OCI-LY7 (cell line): Measurements from ENCODE around the gene CUBN. TPM values are rescaled to one million over a fixed set of nuclear protein-coding genes. Genes with fewer than 3 reads are reported as not detected.
"Not testable (repeated sequence)": the region's sequence is repeated elsewhere in the genome, so short reads cannot be mapped to it uniquely, and the experiment has no call there.

ENCODE experiments used
- BruUV-seq: library from RNA; stranded (reverse); fragments of 400-500 nt; replicated peaks from 2 replicates; lab custom pipeline; 2021; lab: Mats Ljungman, UMichigan
- CTCF ChIA-PET: fragments of 300-600 bp; sonication (Branson Sonifier 250); formaldehyde crosslinking; loops from one replicate; lab custom pipeline; 2022; ENCODE audit warnings: antibody characterized with exemption; ENCODE audit not compliant: unreplicated experiment; lab: Charles Lee
- POLR2A ChIA-PET: fragments of 300-600 bp; sonication (Branson Sonifier 250); formaldehyde crosslinking; loops from one replicate; lab custom pipeline; 2022; ENCODE audit warnings: antibody characterized with exemption; lab: Charles Lee
- DNase-seq: peaks from one replicate; pipeline ENCODE4 v3.0.0-alpha.2; 2015; ENCODE audit warnings: low spot score
- H2AFZ ChIP-seq: fragments of 200-600 bp; sonication (generic), shearing (Covaris generic); 2 replicates; pipeline ENCODE4 v1.6.1; 2014; ENCODE audit warnings: mild to moderate bottlenecking, antibody characterized with exemption, low read length, moderate library complexity
- H3K27ac ChIP-seq: fragments of 200-600 bp; sonication (generic); 2 replicates; pipeline ENCODE4 v1.5.1; 2014; ENCODE audit warnings: mixed run types, low read depth, mild to moderate bottlenecking, moderate library complexity, low read length, inconsistent platforms; ENCODE audit not compliant: poor library complexity, severe bottlenecking
- H3K36me3 ChIP-seq: fragments of 200-600 bp; sonication (generic); 2 replicates; pipeline ENCODE4 v1.6.1; 2014; ENCODE audit warnings: mild to moderate bottlenecking, antibody characterized with exemption, low read length, moderate library complexity, mixed read lengths; ENCODE audit not compliant: insufficient read depth
- H3K4me1 ChIP-seq: fragments of 200-600 bp; sonication (generic); 2 replicates; pipeline ENCODE4 v1.5.1; 2014; ENCODE audit warnings: mild to moderate bottlenecking, low read length; ENCODE audit not compliant: insufficient read depth, poor library complexity, severe bottlenecking
- H3K4me2 ChIP-seq: fragments of 200-600 bp; sonication (generic); 2 replicates; pipeline ENCODE4 v1.6.1; 2014; ENCODE audit warnings: mild to moderate bottlenecking, low read length
- H3K4me3 ChIP-seq: fragments of 200-600 bp; sonication (generic); 2 replicates; pipeline ENCODE4 v1.5.1; 2014; ENCODE audit warnings: mild to moderate bottlenecking, low read depth, low read length; ENCODE audit not compliant: poor library complexity, severe bottlenecking
- H3K79me2 ChIP-seq: fragments of 200-600 bp; sonication (generic); 2 replicates; pipeline ENCODE4 v1.6.1; 2016; ENCODE audit warnings: low read depth, mild to moderate bottlenecking, low read length, moderate library complexity, mixed read lengths; ENCODE audit not compliant: insufficient read depth
- H3K9me2 ChIP-seq: fragments of 200-600 bp; sonication (generic); 2 replicates; pipeline ENCODE4 v1.6.1; 2016; ENCODE audit warnings: mild to moderate bottlenecking, low read length, mixed read lengths; ENCODE audit not compliant: insufficient read depth
- H3K9me3 ChIP-seq: fragments of 200-600 bp; sonication (generic); 2 replicates; pipeline ENCODE4 v1.6.1; 2014; ENCODE audit warnings: mild to moderate bottlenecking, mixed run types, low read length, mixed read lengths
- H4K20me1 ChIP-seq: fragments of 200-600 bp; sonication (generic); 2 replicates; pipeline ENCODE4 v1.6.1; 2014; ENCODE audit warnings: mild to moderate bottlenecking, antibody characterized with exemption, low read length, moderate library complexity, mixed read lengths; ENCODE audit not compliant: insufficient read depth
- CTCF ChIP-seq: fragments of 200-600 bp; sonication (generic); conservative IDR thresholded peaks from 2 replicates; pipeline ENCODE4 v1.5.1; 2014; ENCODE audit warnings: mild to moderate bottlenecking, antibody characterized with exemption, low read length, moderate library complexity, mixed read lengths
- EZH2phosphoT487 ChIP-seq: fragments of 200-600 bp; sonication (generic); IDR thresholded peaks from 2 replicates; pipeline ENCODE4 v1.6.1; 2018; ENCODE audit warnings: low read depth, borderline replicate concordance, mild to moderate bottlenecking, mixed run types, antibody characterized with exemption, low read length, moderate library complexity, mixed read lengths
- intact Hi-C: fragments of 100-400 bp; cut with micrococcal nuclease; formaldehyde crosslinking; loops from one replicate; pipeline ENCODE4 v1.10.0; 2022; ENCODE audit not compliant: unreplicated experiment
- total RNA-seq, 2 experiments: library from RNA; depleted of rRNA in 1 of 2; stranded (reverse); fragments of >200 nt in 1 of 2; shearing (Covaris generic) in 1 of 2; gene quantifications; 2 replicates each; pipeline ENCODE4 v1.2.3, GENCODE V29; 2014 to 2022

Gene CUBN
- total RNA-seq, 2 experiments from 2014 or later, result 0.13 to 0.25 TPM

DNA sequence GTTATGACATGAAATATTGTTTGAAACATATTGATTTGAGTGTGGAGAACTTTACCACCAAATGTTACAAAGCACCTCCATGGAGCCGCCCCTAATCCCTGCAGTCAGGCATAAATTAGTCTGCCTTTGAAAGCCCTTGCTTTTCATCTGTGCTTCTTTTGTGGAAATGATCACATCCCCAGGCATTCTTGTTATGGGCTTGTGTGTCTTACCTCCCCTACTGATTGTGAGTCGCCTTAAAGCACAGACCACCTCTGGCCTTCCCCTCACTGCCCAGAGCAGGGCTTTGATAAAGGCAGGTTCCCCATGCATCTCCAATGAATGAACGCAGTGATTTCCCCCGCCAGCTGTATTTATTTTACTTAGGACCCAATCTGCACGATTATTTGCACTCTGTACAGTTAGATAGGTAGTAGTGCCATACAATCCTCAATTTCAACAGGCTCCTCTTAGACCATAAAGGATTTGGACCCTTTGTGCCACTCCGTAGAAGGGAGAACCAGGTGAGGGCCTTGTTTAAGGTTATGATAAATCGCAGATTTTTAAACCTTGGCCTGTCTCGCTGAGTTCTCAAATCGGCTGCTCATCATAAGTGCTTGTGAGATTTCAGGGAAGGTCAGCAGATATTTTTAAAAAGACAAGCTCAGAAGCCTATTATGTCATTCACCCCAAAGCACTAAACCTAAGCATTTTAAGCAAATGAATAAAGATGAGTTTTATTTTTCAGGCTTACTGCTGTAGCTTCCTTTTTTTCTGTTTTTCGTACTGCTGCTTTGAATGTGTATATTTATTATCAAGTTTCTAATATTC is 107.8 kb downstream of the CUBN start:
- DNase-seq, result no peak
- no peak overlapping the region for H3K4me2 ChIP-seq
- intact Hi-C loops, result no loop called here
- no peak overlapping the region for H3K4me3 ChIP-seq
- H3K9me3 ChIP-seq, result no peaks in the 10 kb centered on the region
- no peaks in the 10 kb centered on the region for H3K4me1 ChIP-seq
- no peak overlapping the region for H2AFZ ChIP-seq
- no TSS peak for BruUV-seq
- POLR2A ChIA-PET, result interaction anchor here (0.6 kb wide), 1 partner anchor 84 kb away, joined by 3 read pairs; no protein-coding TSS in a partner anchor
- H3K9me2 ChIP-seq, result no peaks in the 10 kb centered on the region
- H3K27ac ChIP-seq, result no peak overlapping the region
- no peaks in the 10 kb centered on the region for H3K36me3 ChIP-seq
- no peaks in the 10 kb centered on the region for H3K79me2 ChIP-seq
- no peaks in the 10 kb centered on the region for H4K20me1 ChIP-seq
- CTCF ChIA-PET, result no interaction called here
- TF ChIP-seq EZH2phosphoT487 (no peak), CTCF (no peak)

DNA sequence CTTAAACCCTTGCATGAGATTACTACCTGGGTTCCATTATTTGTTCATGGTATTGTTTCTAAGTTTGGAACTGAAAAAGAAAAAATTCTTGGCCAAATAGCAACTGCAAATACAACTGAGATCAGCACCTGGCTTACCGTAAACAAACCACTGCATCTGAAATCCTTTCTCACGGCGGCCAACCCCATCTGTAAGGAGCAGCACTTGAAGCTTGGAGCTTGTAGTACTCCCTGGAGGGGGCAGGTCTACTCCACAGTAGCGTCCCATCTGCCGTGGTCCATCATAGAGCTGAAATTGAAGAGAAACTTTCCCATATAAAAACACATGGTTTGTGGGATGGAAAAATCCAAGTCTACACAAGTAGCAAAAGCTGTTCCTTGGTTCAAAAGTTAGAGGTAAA is 109.9 kb downstream of the CUBN start:
- H3K79me2 ChIP-seq, result no peaks in the 10 kb centered on the region
- H3K9me3 ChIP-seq, result no peaks in the 10 kb centered on the region
- no peak overlapping the region for H3K4me3 ChIP-seq
- H3K27ac ChIP-seq, result no peak overlapping the region
- no peak overlapping the region for H2AFZ ChIP-seq
- POLR2A ChIA-PET, result no interaction called here
- CTCF ChIA-PET, result no interaction called here
- no peaks in the 10 kb centered on the region for H3K36me3 ChIP-seq
- no peak overlapping the region for H3K4me2 ChIP-seq
- H3K4me1 ChIP-seq, result no peaks in the 10 kb centered on the region
- intact Hi-C loops, result no loop called here
- no TSS peak for BruUV-seq
- no peaks in the 10 kb centered on the region for H4K20me1 ChIP-seq
- TF ChIP-seq CTCF (no peak), EZH2phosphoT487 (no peak)
- DNase-seq, result no peak
- H3K9me2 ChIP-seq, result no peaks in the 10 kb centered on the region

GRCh38 chr10:17013131-17013983 is 116.3 kb downstream of the CUBN start:
- H3K4me2 ChIP-seq, POLR2A ChIA-PET, H3K9me2 ChIP-seq, intact Hi-C loops, H3K27ac ChIP-seq, H3K79me2 ChIP-seq, H3K36me3 ChIP-seq, H2AFZ ChIP-seq, H3K4me1 ChIP-seq, H4K20me1 ChIP-seq, H3K4me3 ChIP-seq, CTCF ChIA-PET, H3K9me3 ChIP-seq, BruUV-seq, DNase-seq: not testable (repeated sequence)

- H3K79me2 ChIP-seq, DNase-seq, H3K27ac ChIP-seq, intact Hi-C loops, H3K9me2 ChIP-seq, H3K36me3 ChIP-seq, BruUV-seq, H3K4me3 ChIP-seq, POLR2A ChIA-PET, H3K9me3 ChIP-seq, CTCF ChIA-PET, H2AFZ ChIP-seq, H3K4me1 ChIP-seq, H3K4me2 ChIP-seq, H4K20me1 ChIP-seq: not testable (repeated sequence)
Observed at GRCh38 chr10:17012731-17013130, 116.9 kb downstream of the CUBN start.
